Cardiac fibroblast (primary cell): ENCODE measurements around the gene FHAD1.

ENCODE experiments used
- DNase-seq, 2 donors: peaks; one replicate each; pipeline versions ENCODE4 v3.0.0 to v3.0.0-alpha.2; 2010; ENCODE audit warnings: low read depth in 2 of 2
- H3K4me3 ChIP-seq, 2 donors: replicated peaks in 1 of 2; 1 replicate in 1 of 2; 2 replicates in 1 of 2; pipeline ENCODE4 v1.5.1; 2011; ENCODE audit warnings: low read depth in 2 of 2, low read length in 2 of 2, mild to moderate bottlenecking in 2 of 2, moderate library complexity in 1 of 2
- TF ChIP-seq, protein P1 (sequence below): IDR thresholded peaks from one replicate; pipeline ENCODE4 v1.5.1; 2011; ENCODE audit warnings: low read depth, mild to moderate bottlenecking, low read length, inconsistent platforms

FHAD1 gene

DNA sequence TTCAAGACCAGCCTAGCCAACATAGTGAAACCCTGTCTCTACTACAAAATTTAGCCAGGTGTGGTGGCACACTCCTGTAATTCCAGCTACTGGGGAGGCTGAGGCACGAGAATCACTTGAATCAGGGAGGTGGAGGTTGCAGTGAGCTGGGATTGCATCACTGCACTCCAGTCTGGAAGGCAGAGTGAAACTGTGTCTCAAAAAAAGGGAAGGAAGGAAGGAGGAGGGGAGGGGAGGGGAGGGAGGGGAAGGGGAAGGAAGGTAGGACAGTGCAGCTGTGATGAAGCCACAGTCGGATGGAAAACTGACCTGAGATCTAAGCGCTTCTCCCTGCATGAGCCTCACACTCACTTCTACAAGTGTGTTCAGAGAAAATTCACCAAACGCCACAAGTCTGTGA is 22.0 kb upstream of the FHAD1 start:
- H3K4me3 ChIP-seq: no peak overlapping the region

DNA sequence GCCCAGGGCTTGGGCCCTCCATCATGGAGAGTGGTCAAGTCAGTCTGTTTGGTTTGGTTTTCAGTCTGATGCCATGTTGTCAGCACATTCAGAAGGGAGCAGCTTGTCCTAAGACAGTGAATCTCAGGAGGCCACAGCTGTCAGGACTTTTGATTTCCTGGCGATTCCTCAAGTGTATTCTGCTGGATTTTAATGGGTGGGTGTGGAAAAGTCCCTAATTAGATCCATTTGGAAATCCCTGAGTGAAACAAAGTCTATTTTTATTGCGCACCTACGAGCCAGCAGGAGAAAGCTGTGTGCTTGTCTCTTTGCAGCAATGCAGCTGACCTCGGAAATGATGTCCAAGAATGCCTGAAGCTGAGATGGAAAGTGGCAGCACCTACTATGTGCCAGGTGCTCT is 21.6 kb upstream of the FHAD1 start:
- no peak for DNase-seq
- TF ChIP-seq, protein P1, sequence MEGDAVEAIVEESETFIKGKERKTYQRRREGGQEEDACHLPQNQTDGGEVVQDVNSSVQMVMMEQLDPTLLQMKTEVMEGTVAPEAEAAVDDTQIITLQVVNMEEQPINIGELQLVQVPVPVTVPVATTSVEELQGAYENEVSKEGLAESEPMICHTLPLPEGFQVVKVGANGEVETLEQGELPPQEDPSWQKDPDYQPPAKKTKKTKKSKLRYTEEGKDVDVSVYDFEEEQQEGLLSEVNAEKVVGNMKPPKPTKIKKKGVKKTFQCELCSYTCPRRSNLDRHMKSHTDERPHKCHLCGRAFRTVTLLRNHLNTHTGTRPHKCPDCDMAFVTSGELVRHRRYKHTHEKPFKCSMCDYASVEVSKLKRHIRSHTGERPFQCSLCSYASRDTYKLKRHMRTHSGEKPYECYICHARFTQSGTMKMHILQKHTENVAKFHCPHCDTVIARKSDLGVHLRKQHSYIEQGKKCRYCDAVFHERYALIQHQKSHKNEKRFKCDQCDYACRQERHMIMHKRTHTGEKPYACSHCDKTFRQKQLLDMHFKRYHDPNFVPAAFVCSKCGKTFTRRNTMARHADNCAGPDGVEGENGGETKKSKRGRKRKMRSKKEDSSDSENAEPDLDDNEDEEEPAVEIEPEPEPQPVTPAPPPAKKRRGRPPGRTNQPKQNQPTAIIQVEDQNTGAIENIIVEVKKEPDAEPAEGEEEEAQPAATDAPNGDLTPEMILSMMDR: no peak
- H3K4me3 ChIP-seq: no peak overlapping the region

More for the DNA sequence above, 22.0 kb upstream of the FHAD1 start:
- TF ChIP-seq, protein P1: no peak
- DNase-seq: no peak

DNA sequence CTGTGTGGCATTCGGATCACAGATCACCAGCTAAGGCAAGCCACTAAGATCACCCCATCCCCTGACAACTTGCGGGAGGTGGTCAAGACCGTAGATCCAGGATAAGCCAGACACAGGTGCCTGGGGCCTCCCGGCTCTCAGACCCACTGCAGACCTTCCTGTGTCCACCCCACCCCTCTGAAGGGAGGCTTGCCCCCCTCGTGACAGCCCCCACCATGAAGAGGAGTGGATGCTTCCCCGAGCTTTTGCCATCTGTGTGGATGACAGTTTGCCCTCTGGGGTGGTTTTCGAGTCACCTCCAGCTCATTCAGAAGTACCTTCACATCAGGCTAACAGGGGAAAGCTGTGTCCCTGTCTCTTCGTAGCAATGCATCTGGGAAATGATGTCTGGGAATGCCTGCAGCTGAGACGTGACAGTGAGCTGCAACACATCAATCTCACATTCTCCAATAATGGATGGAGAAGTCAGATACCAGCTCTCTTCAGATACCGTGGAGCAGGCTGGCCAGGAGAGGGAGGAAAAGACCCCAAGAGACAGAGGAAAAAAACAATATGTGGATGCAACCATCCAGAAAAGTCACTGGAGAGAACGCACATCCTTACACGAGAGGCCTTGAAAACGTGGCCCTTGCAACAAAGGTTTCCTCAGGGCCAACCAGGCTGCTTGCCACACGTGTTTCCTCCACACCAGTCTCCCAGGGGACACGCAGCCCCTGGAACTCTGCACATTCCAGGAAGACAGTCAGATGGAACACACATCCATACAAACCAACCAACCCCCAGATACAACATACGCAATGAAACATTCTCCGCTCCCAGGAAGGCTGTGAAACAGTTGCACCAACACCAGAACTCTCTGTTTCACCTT is 20.4 kb upstream of the FHAD1 start:
- TF ChIP-seq, protein P1: no peak
- DNase-seq: no peak
- no peak overlapping the region for H3K4me3 ChIP-seq

DNA sequence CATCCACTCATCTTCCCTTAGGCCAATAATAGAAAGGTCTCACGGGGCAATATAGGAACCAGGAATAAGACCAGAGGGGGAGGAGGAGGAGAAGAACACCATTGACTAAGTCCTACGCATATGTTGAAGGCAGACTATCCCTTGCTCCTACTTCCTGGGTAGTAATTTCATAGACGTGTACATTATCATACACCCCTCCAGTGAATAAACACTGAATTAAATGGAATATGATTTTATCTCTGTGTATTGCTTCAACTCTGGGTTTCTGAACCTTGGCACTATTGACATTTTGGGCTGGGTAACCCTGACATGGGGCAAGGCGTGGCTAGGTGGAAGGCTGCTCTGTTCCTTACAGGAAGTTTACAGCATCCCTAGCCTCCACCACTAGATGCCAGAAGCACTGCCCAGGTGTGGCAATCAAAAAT is 17.3 kb upstream of the FHAD1 start:
- no peak for DNase-seq
- TF ChIP-seq, protein P1: no peak
- H3K4me3 ChIP-seq: no peak overlapping the region

DNA sequence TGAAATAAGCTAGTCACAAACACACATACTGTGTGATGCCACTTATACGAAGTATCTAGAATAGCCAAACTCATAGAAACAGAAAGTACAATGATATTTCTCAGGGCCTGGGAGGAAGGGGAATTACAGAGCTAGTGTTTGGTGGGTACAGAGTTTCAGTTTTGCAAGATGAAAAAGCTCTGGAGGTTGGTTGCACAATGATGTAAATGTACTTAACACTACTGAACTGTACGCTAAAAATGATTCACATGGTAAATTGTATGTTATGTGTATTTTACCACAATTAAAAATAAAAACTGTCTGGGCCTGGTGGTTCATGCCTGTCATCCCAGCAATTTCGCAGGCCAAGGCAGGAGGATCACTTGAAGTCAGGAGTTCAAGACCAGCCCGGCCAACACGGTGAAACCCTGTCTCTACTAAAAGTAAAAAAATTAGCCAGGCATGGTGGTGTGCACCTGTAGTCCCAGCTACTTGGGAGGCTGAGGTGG is 15.3 kb upstream of the FHAD1 start:
- no peak overlapping the region for H3K4me3 ChIP-seq
- TF ChIP-seq, protein P1: no peak
- no peak for DNase-seq

DNA sequence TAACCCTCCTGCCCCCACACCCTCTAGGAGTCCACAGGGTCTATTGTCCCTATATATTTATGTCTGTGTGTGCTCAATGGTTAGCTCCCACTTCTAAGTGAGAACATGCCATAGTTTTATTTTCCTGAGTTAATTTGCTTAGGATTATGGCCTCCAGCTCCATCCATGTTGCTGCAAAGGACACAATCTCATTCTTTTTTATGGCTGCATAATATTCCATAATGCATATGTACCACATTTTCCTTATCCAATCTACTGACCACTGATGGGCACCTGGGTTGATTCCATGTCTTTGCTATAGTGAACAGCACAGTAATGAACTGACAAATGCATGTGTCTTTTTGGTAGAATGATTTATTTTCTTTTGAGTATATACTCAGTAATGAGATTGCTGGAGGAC is 13.3 kb upstream of the FHAD1 start:
- TF ChIP-seq, protein P1: no peak
- no peak for DNase-seq
- H3K4me3 ChIP-seq: no peak overlapping the region
